ENCODE measurements around the gene CELF1.

DNA sequence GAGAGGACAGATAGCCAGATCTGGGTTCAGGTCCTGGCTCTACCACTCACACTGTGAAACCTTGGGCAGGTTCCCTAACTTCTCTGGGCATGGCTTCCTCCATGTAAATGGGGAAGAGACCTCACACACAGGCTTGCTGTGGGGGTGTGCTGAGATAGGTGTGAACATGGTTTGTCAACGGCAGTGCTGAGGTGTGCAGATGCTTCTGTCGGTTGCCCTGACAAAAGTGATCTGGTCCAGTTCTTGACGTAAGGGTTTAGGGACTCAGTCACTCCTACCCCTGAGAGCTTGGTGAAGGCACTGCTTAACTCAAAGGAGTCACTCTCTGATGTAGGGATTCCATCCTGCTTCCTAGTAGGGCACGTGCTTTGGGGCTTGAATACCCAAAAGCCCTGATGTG is 39.3 kb upstream of the CELF1 start:
- TF ChIP-seq, protein P1, sequence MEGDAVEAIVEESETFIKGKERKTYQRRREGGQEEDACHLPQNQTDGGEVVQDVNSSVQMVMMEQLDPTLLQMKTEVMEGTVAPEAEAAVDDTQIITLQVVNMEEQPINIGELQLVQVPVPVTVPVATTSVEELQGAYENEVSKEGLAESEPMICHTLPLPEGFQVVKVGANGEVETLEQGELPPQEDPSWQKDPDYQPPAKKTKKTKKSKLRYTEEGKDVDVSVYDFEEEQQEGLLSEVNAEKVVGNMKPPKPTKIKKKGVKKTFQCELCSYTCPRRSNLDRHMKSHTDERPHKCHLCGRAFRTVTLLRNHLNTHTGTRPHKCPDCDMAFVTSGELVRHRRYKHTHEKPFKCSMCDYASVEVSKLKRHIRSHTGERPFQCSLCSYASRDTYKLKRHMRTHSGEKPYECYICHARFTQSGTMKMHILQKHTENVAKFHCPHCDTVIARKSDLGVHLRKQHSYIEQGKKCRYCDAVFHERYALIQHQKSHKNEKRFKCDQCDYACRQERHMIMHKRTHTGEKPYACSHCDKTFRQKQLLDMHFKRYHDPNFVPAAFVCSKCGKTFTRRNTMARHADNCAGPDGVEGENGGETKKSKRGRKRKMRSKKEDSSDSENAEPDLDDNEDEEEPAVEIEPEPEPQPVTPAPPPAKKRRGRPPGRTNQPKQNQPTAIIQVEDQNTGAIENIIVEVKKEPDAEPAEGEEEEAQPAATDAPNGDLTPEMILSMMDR (IDR thresholded peaks at IDR 0.05), result no peak
- TF ChIP-seq POLR2A (IDR thresholded peaks at IDR 0.05) (no peak), EP300 (IDR thresholded peaks at IDR 0.05) (no peak), POLR2AphosphoS5 (IDR thresholded peaks at IDR 0.05) (no peak)
